Measurements from ENCODE around the gene SLC8A1.

The SLC8A1 gene

DNA sequence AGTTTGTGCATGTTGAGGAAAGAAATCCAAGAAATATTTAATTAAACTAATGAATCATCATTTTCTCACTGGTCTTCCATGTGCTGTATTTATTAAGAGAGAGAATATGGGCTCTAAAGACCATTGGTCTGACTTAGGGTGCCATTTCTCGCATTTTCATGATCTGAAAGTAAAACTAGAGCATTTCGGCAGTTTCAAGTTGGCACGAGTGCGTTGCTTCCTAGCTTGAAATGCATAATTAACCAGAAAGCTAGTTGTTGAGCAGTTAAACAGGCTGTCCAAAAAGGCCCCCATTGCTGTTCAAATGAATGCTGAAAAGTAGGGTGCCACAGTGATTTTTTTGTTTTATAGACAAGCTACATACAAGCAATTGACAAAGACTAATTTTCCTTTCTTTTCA lies 47.4 kb downstream of the SLC8A1 start:
- Histone ChIP-seq H3K4me1 (ENCODE audit: control insufficient read depth in 1 of 2, insufficient read depth in 1 of 2, low read depth in 1 of 2, low read length in 1 of 2) (no peaks in the 10 kb centered on the region), H3K27me3 (no peaks in the 10 kb centered on the region), H3K4me3 (ENCODE audit: low read depth in 1 of 2, low read length in 1 of 2) (no peak overlapping the region), H3K9me3 (no peaks in the 10 kb centered on the region), H3K27ac (no peak overlapping the region), H3K36me3 (no peaks in the 10 kb centered on the region)
- TF ChIP-seq, protein P1, sequence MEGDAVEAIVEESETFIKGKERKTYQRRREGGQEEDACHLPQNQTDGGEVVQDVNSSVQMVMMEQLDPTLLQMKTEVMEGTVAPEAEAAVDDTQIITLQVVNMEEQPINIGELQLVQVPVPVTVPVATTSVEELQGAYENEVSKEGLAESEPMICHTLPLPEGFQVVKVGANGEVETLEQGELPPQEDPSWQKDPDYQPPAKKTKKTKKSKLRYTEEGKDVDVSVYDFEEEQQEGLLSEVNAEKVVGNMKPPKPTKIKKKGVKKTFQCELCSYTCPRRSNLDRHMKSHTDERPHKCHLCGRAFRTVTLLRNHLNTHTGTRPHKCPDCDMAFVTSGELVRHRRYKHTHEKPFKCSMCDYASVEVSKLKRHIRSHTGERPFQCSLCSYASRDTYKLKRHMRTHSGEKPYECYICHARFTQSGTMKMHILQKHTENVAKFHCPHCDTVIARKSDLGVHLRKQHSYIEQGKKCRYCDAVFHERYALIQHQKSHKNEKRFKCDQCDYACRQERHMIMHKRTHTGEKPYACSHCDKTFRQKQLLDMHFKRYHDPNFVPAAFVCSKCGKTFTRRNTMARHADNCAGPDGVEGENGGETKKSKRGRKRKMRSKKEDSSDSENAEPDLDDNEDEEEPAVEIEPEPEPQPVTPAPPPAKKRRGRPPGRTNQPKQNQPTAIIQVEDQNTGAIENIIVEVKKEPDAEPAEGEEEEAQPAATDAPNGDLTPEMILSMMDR (IDR thresholded peaks at IDR 0.05): no peak

DNA sequence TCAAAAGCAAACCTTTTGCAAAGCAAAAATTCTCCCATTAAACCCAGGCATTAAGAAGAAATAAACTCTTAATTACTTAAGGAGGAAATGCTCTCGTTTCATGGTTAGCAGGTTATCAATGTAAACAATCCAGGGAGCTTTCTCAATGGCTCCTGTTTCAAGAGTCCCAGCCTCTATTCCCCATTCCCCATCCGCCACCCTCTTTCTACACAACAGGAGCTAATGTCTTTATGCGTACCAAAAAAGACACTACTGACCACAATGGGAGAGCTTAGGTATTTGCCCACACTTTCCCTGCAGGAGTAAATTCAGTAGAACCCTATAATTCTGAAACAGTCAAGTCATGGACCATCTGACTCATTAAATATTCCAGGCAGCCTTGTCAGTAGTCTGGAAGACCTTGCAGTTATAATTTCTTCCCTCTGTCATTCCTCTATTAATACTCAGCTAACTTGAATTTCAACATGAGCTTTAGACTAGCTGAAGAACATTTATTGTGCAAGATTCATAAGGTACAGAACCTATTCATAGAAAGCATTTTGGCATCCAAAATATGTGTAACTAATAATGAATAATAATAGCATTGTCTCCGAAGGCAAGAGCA lies 48.6 kb downstream of the SLC8A1 start:
- Histone ChIP-seq H3K4me1 (ENCODE audit: control insufficient read depth in 1 of 2, insufficient read depth in 1 of 2, low read depth in 1 of 2, low read length in 1 of 2) (no peaks in the 10 kb centered on the region), H3K27me3 (no peaks in the 10 kb centered on the region), H3K36me3 (no peaks in the 10 kb centered on the region), H3K4me3 (ENCODE audit: low read depth in 1 of 2, low read length in 1 of 2) (no peak overlapping the region), H3K27ac (no peak overlapping the region), H3K9me3 (no peaks in the 10 kb centered on the region)
- TF ChIP-seq, protein P1 (IDR thresholded peaks at IDR 0.05): no peak

DNA sequence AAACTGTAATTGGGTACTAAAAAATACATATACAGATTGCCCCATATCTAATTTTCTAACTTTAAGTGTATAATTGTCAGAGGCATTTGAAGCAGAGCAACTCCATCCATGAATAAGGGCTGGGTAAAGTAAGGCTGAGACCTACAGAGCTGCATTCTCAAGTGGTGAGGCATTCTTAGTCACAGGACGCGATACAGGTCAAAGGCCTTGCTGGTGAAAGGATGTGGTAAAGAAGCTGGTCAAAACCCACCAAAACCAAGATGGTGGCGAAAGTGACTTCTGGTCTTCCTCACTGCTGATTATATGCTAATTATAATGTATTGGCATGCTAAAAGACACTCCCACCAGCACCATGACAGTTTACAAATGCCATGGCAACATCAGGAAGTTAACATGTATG lies 50.0 kb downstream of the SLC8A1 start:
- TF ChIP-seq, protein P1 (IDR thresholded peaks at IDR 0.05): no peak
- no peaks in the 10 kb centered on the region for H3K4me1 ChIP-seq (ENCODE audit: control insufficient read depth in 1 of 2, insufficient read depth in 1 of 2, low read depth in 1 of 2, low read length in 1 of 2)
- H3K4me3 ChIP-seq (ENCODE audit: low read depth in 1 of 2, low read length in 1 of 2): no peak overlapping the region
- H3K36me3 ChIP-seq: no peaks in the 10 kb centered on the region
- no peaks in the 10 kb centered on the region for H3K9me3 ChIP-seq
- no peak overlapping the region for H3K27ac ChIP-seq
- no peaks in the 10 kb centered on the region for H3K27me3 ChIP-seq

DNA sequence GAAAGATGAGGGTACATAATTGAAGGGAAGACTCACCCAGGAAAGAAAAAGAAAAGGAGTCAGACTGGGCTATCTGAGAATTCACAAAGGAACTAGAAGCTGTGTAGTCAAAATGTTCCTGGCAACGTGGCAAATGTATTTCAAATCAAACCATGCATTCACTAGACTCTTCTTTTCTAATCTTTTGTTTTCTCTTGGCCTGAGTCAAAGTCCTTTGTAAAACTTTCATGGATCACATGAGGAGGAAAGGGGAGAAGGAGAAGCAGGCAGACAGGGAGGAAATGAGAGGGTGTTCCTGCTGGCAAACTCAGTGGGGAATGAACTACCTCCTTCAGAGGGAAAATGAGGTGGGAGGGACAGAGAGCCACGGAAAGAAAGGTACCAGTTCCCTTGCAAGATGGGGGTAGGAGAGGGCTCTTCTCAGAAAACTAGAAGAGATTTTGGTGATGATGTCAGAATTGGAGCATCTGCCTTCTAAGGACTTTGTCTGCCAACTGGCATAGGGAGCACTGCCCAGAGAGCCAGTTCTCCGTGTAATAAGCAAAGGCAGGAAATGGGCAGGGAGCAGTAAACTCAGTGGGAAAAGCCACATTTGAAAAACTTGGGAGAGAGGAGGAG lies 51.4 kb downstream of the SLC8A1 start:
- no peaks in the 10 kb centered on the region for H3K36me3 ChIP-seq
- H3K27me3 ChIP-seq: no peaks in the 10 kb centered on the region
- no peak overlapping the region for H3K27ac ChIP-seq
- peaks cover 0 to 4% of the 10 kb centered on the region in 2 experiments for H3K4me1 ChIP-seq (ENCODE audit: control insufficient read depth in 1 of 2, insufficient read depth in 1 of 2, low read depth in 1 of 2, low read length in 1 of 2)
- no peak overlapping the region for H3K4me3 ChIP-seq (ENCODE audit: low read depth in 1 of 2, low read length in 1 of 2)
- TF ChIP-seq, protein P1 (IDR thresholded peaks at IDR 0.05): no peak
- H3K9me3 ChIP-seq: no peaks in the 10 kb centered on the region

DNA sequence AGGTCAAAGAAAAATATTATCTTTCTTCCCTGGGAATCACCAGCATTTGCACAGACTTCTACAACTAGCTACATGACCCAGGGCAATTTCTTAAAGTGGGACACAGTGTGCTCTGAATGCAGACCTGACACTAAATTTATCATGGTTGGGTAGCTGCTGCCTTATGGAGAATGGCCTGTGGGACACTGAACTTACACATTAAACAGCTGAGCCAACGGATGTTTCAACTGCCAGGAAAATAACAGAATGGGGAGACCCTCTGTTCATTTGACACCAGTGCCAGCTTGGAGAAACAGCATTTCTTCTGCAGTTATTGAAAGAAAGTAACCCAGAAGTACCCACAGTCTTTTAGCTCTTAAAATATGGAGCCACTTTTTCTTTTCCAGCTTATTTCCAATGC lies 54.1 kb downstream of the SLC8A1 start:
- Histone ChIP-seq H3K36me3 (no peaks in the 10 kb centered on the region), H3K27ac (no peak overlapping the region), H3K27me3 (no peaks in the 10 kb centered on the region), H3K4me3 (ENCODE audit: low read depth in 1 of 2, low read length in 1 of 2) (no peak overlapping the region), H3K4me1 (ENCODE audit: control insufficient read depth in 1 of 2, insufficient read depth in 1 of 2, low read depth in 1 of 2, low read length in 1 of 2) (peaks cover 25 to 31% of the 10 kb centered on the region in 2 experiments), H3K9me3 (no peaks in the 10 kb centered on the region)
- TF ChIP-seq, protein P1 (IDR thresholded peaks at IDR 0.05): no peak
